Natural killer cell (primary cell): ENCODE measurements around the gene ALDH1A2. TPM values are rescaled to one million over a fixed set of nuclear protein-coding genes. Genes with fewer than 3 reads are reported as not detected.

Source experiments
- ATAC-seq, 3 donors: fragments of 150-1000 bp in 2 of 3; fragments of 200-7000 bp in 1 of 3; cut with Tn5 transposase; 1 replicate in 1 of 3; 2 replicates in 2 of 3; pipeline ENCODE4 v1.10.0; 2021; ENCODE audit warnings: mild to moderate bottlenecking in 2 of 3, moderate library complexity in 2 of 3
- DNase-seq, 2 donors: peaks; one replicate each; pipeline versions ENCODE4 v3.0.0 to v3.0.0-alpha.2; 2013 to 2021; ENCODE audit warnings: mixed read lengths in 1 of 2
- H3K27ac ChIP-seq: one replicate; pipeline ENCODE4 v1.5.1; 2013; ENCODE audit warnings: mild to moderate bottlenecking, low read length
- H3K27me3 ChIP-seq: one replicate; pipeline ENCODE4 v1.6.1; 2013; ENCODE audit warnings: low read length; ENCODE audit not compliant: control insufficient read depth, insufficient read depth
- H3K36me3 ChIP-seq: one replicate; pipeline ENCODE4 v1.6.1; 2013; ENCODE audit warnings: low read length; ENCODE audit not compliant: control insufficient read depth, insufficient read depth
- H3K4me1 ChIP-seq: one replicate; pipeline ENCODE4 v1.6.1; 2013; ENCODE audit warnings: low read length; ENCODE audit not compliant: control insufficient read depth, insufficient read depth
- H3K4me3 ChIP-seq: one replicate; pipeline ENCODE4 v1.5.1; 2013; ENCODE audit warnings: low read length
- H3K9me3 ChIP-seq: one replicate; pipeline ENCODE4 v1.6.1; 2013; ENCODE audit warnings: low read length; ENCODE audit not compliant: control insufficient read depth, insufficient read depth
- H3K27ac Mint-ChIP-seq, 2 donors: one replicate each; pipeline ENCODE4 v1.8.0; 2022; ENCODE audit warnings: mild to moderate bottlenecking in 2 of 2, mixed read lengths in 2 of 2, moderate library complexity in 1 of 2
- H3K27me3 Mint-ChIP-seq, 2 donors: one replicate each; pipeline ENCODE4 v1.8.0; 2022; ENCODE audit warnings: low read depth in 2 of 2, mixed read lengths in 2 of 2
- H3K36me3 Mint-ChIP-seq: one replicate; pipeline ENCODE4 v1.8.0; 2022; ENCODE audit warnings: mixed read lengths
- H3K4me1 Mint-ChIP-seq, 2 donors: one replicate each; pipeline ENCODE4 v1.8.0; 2022; ENCODE audit warnings: mixed read lengths in 2 of 2
- H3K4me3 Mint-ChIP-seq: one replicate; pipeline ENCODE4 v1.8.0; 2022; ENCODE audit warnings: mild to moderate bottlenecking, moderate library complexity, mixed read lengths
- H3K9me3 Mint-ChIP-seq, 2 donors: one replicate each; pipeline ENCODE4 v1.8.0; 2022; ENCODE audit warnings: mixed read lengths in 2 of 2
- WGBS: methylation state at CpG from one replicate; pipeline ENCODE4 v1.1.7; 2013; ENCODE audit warnings: missing lambda C conversion rate; ENCODE audit not compliant: insufficient coverage; 5-methylcytosine and 5-hydroxymethylcytosine counted together
- intact Hi-C: fragments of 100-400 bp; cut with micrococcal nuclease; formaldehyde crosslinking; loops from one replicate; pipeline ENCODE4 v1.14.2; 2022
- total RNA-seq, 4 donors: library from RNA; stranded (reverse); fragments of 120-200 nt in 1 of 4; gene quantifications; one replicate each; pipeline versions ENCODE4 v1.2.3 to v1.2.4, GENCODE V29; 2013 to 2022
- TF ChIP-seq, protein P1 (sequence below): fragments of 200-600 bp; IDR thresholded peaks from one replicate; pipeline ENCODE4 v1.8.0; 2022; ENCODE audit warnings: antibody characterized with exemption

ALDH1A2 gene
- total RNA-seq, 3 donors from 2014 or later (not counting 1 experiment from before 2014, with no cell fraction given), result 0.73 to 3.6 (median 2.8) TPM

DNA sequence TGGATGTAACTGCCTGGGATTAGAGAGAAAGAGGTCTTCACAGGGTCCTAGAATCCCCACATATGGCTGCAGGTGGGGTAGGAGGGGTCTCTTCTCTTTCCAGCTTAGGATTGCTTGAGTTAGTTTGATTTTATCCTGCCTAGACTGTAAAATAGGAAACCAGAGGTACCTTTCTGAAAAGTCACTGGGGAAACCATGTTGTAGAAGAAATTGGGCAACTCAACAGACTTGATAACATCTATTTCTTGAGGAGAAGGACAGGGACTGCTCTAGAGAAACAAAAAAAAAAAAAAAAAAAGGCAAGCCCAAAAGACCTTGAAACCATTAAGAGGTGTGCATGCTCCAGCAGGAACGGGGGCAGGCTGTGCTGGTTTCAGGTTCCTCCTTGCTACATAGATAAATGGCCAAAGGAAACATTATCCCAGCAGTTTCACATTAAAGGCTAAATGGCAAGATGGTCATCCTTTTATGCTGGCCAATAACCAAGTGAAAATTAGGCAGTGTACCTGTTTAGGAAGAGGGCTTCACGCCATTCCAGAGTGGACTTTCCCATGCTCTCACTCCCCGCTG is 116.1 kb downstream of the ALDH1A2 start:
- Histone ChIP-seq H3K4me3 (no peak overlapping the region), H3K4me1 (no peaks in the 10 kb centered on the region), H3K27me3 (no peaks in the 10 kb centered on the region), H3K27ac (no peak overlapping the region), H3K36me3 (no peaks in the 10 kb centered on the region), H3K9me3 (no peaks in the 10 kb centered on the region)
- H3K4me1 Mint-ChIP-seq, result no peaks in the 10 kb centered on the region
- H3K4me3 Mint-ChIP-seq, result no peak overlapping the region
- peaks cover 15 to 20% of the 10 kb centered on the region in 2 donors for H3K27me3 Mint-ChIP-seq
- 81% methylated on average over 3 of the region's 3 CpGs for WGBS
- TF ChIP-seq, protein P1, sequence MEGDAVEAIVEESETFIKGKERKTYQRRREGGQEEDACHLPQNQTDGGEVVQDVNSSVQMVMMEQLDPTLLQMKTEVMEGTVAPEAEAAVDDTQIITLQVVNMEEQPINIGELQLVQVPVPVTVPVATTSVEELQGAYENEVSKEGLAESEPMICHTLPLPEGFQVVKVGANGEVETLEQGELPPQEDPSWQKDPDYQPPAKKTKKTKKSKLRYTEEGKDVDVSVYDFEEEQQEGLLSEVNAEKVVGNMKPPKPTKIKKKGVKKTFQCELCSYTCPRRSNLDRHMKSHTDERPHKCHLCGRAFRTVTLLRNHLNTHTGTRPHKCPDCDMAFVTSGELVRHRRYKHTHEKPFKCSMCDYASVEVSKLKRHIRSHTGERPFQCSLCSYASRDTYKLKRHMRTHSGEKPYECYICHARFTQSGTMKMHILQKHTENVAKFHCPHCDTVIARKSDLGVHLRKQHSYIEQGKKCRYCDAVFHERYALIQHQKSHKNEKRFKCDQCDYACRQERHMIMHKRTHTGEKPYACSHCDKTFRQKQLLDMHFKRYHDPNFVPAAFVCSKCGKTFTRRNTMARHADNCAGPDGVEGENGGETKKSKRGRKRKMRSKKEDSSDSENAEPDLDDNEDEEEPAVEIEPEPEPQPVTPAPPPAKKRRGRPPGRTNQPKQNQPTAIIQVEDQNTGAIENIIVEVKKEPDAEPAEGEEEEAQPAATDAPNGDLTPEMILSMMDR, result no peak
- H3K36me3 Mint-ChIP-seq, result no peaks in the 10 kb centered on the region
- H3K27ac Mint-ChIP-seq, result no peak overlapping the region
- ATAC-seq (no peak), DNase-seq (no peak)
- no peaks in the 10 kb centered on the region for H3K9me3 Mint-ChIP-seq
- intact Hi-C loops, result no loop called here

DNA sequence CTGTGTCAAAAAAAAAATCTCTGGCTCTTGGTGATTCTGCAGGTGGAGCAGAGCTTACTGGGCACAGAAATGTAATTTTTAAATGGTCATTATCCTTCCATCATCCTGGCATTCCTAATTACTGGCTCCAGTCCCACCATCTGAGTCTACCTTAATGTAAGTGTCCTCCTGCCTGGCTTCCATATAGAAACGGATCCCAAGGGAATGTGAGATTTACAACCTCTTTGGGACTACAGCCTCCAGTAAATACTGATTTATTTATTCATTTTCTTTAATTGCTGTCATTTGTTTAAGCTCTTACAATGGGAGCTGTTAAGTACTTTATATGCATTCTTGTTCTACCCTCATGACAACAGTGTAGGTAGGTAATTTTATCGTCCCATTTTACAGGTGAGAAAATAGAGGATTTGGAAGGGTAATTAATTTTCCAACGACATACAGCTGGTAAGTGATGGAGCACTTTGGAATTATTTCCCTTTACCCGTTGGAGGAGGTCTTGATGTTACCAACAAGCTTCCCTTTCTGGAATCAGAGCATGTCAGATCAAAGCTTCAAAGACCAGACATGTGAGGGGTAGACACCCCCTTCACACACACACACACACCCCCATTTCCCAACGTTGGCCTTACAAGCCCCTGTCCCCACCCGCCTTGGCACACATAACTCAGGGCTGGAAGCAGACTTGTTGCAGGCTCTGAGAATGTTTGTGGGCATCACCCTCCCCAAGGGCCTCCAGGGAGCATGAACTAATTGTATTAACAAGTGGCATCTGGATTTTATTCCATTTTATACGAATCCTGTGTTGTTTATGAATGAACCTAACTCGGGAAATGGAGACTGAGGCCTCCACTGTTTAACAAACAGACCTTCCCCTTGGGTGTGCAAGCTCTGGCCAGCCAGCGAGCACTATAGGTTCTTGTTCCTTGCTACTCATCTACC is 116.9 kb downstream of the ALDH1A2 start:
- H3K4me1 ChIP-seq, result no peaks in the 10 kb centered on the region
- H3K36me3 ChIP-seq, result no peaks in the 10 kb centered on the region
- TF ChIP-seq, protein P1, result no peak
- no peaks in the 10 kb centered on the region for H3K9me3 Mint-ChIP-seq
- no peaks in the 10 kb centered on the region for H3K36me3 Mint-ChIP-seq
- intact Hi-C loops, result no loop called here
- no peaks in the 10 kb centered on the region for H3K9me3 ChIP-seq
- no peak overlapping the region for H3K4me3 ChIP-seq
- peaks cover 15 to 18% of the 10 kb centered on the region in 2 donors for H3K27me3 Mint-ChIP-seq
- DNase-seq (no peak), ATAC-seq (no peak)
- H3K27me3 ChIP-seq, result no peaks in the 10 kb centered on the region
- WGBS, result 83% methylated on average over 9 of the region's 9 CpGs
- no peak overlapping the region for H3K4me3 Mint-ChIP-seq
- no peak overlapping the region for H3K27ac Mint-ChIP-seq
- H3K4me1 Mint-ChIP-seq, result no peaks in the 10 kb centered on the region
- H3K27ac ChIP-seq, result no peak overlapping the region

DNA sequence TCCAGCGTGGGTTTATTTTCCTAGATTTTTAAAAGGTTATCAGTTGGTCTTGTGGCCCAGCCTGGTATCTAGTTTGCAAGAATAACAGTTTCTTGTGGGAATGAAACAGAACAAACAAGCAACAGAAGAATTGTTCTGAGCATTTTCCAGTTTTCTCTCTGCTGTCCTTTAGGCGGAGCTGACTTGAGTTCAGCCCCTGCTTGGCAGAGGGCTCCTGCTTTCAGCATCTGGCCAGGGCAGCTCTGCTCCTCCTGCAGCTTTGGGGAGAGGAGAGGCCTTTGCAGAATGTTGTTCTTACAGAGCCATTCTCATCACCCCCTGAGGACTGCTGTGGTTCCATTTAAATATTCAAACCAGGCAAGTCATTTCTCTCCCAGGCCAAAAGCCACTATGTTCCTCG is 117.7 kb downstream of the ALDH1A2 start:
- no peak overlapping the region for H3K4me3 Mint-ChIP-seq
- Histone ChIP-seq H3K36me3 (no peaks in the 10 kb centered on the region), H3K27me3 (no peaks in the 10 kb centered on the region), H3K4me1 (no peaks in the 10 kb centered on the region), H3K9me3 (no peaks in the 10 kb centered on the region), H3K4me3 (no peak overlapping the region), H3K27ac (no peak overlapping the region)
- WGBS, result 62% methylated on average over 3 of the region's 3 CpGs
- intact Hi-C loops, result no loop called here
- H3K36me3 Mint-ChIP-seq, result no peaks in the 10 kb centered on the region
- no peaks in the 10 kb centered on the region for H3K9me3 Mint-ChIP-seq
- TF ChIP-seq, protein P1, result no peak
- peaks cover 15% of the 10 kb centered on the region in 2 donors for H3K27me3 Mint-ChIP-seq
- no peak for ATAC-seq
- no peak for DNase-seq
- no peak overlapping the region for H3K27ac Mint-ChIP-seq
- no peaks in the 10 kb centered on the region for H3K4me1 Mint-ChIP-seq
